ENCODE data around the gene LSM14A. TPM values are rescaled to one million over a fixed set of nuclear protein-coding genes. Genes with fewer than 3 reads are reported as not detected.

The LSM14A gene
- total and polyA plus RNA-seq, 2 of the 13 experiments (the other 11 are each of a cell fraction or from before 2014, with no cell fraction given): 77.0 to 83.6 TPM

DNA sequence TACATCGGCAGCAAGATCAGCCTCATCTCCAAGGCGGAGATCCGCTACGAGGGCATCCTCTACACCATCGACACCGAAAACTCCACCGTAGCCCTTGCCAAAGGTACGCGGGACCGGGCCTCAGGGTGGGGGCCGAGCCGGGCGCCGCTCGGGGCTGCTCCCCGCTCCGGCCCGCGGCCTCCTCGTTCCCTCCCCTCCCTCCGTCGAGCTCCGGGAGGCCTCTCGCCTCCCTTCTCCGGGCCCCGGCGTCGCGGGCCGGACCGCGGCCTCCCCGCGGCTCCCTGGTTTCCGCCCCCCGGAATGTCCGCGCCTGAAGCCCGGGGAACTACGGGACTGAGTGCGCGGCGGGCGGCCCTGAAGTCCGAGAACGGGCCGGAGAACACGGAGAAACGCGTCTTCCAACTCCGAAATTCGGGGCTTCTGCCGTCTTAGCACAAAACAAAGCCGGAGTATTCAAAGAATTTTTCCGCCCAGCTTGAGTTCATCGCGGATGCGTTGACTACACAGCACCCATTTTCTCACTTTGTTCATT lies 423 bp downstream of the LSM14A start:
- intact Hi-C loops (cut with micrococcal nuclease; ENCODE audit: unreplicated experiment) (no loop called here), in situ Hi-C loops (cut with HindIII; ENCODE audit: extremely low pct_ligation_motif_present, low pct_unique_long_range_greater_than_20kb) (no loop called here)
- Histone ChIP-seq H4K20me1 (ENCODE audit: insufficient read depth, low read length) (peaks cover 38% of the 10 kb centered on the region), H3K4me2 (ENCODE audit: low read depth, low read length) (peak overlapping the region; percentile 78), H3K4me1 (ENCODE audit: insufficient read depth, low read length) (peaks cover 60% of the 10 kb centered on the region), H3K4me3 (replicated peaks in 1 of 3; ENCODE audit: insufficient read depth in 1 of 3, low read depth in 2 of 3, low read length in 3 of 3) (peak overlapping the region; percentile 87 to 100 (median 98)), H3K79me2 (ENCODE audit: insufficient read depth, low read length) (peaks cover 63% of the 10 kb centered on the region), H3K36me3 (replicated peaks in 1 of 2; ENCODE audit: control insufficient read depth in 1 of 2, insufficient read depth in 2 of 2, low read length in 2 of 2) (peaks cover 1 to 11% of the 10 kb centered on the region in 2 experiments; a peak in 2 of 5 replicates), H3K27me3 (ENCODE audit: control insufficient read depth in 1 of 2, insufficient read depth in 2 of 2, low read length in 2 of 2) (no peaks in the 10 kb centered on the region; a peak in 1 of 5 replicates), H3K9me3 (ENCODE audit: low read length) (no peaks in the 10 kb centered on the region), H3K9ac (ENCODE audit: insufficient read depth, low read depth, low read length) (peak overlapping the region; percentile 100), H3K27ac (ENCODE audit: extremely low read length, insufficient read depth, low read length) (peak overlapping the region; percentile 97), H2AFZ (ENCODE audit: low read length) (no peak overlapping the region)
- ATAC-seq (peak; percentile 21), FAIRE-seq (no peak), DNase-seq (ENCODE audit: low spot score) (no peak)
- TSS peak; percentile 81 for BruUV-seq (replicated peaks)
- 3% methylated on average over 6 of the region's 58 CpGs for WGBS (ENCODE audit: low lambda C conversion rate)
- CTCF ChIA-PET (ENCODE audit: low intra/inter-chr PET ratio, low total read pairs): no interaction called here
- POLR2A ChIA-PET: interaction anchor here (1.3 to 1.7 kb wide), 4 partner anchors 10 to 186 kb away, joined by 3 to 8 read pairs (median 5); no protein-coding TSS in a partner anchor
- TF ChIP-seq, protein P1, sequence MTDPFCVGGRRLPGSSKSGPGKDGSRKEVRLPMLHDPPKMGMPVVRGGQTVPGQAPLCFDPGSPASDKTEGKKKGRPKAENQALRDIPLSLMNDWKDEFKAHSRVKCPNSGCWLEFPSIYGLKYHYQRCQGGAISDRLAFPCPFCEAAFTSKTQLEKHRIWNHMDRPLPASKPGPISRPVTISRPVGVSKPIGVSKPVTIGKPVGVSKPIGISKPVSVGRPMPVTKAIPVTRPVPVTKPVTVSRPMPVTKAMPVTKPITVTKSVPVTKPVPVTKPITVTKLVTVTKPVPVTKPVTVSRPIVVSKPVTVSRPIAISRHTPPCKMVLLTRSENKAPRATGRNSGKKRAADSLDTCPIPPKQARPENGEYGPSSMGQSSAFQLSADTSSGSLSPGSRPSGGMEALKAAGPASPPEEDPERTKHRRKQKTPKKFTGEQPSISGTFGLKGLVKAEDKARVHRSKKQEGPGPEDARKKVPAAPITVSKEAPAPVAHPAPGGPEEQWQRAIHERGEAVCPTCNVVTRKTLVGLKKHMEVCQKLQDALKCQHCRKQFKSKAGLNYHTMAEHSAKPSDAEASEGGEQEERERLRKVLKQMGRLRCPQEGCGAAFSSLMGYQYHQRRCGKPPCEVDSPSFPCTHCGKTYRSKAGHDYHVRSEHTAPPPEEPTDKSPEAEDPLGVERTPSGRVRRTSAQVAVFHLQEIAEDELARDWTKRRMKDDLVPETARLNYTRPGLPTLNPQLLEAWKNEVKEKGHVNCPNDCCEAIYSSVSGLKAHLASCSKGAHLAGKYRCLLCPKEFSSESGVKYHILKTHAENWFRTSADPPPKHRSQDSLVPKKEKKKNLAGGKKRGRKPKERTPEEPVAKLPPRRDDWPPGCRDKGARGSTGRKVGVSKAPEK (CRISPR knock-in tag; IDR thresholded peaks at IDR 0.05; ENCODE audit: borderline replicate concordance): no peak
- TF ChIP-seq LCORL (IDR thresholded peaks at IDR 0.05) (no peak), LCORL (CRISPR knock-in tag; IDR thresholded peaks at IDR 0.05) (no peak), TOE1 (CRISPR knock-in tag; IDR thresholded peaks at IDR 0.05) (no peak), PAF1 (CRISPR knock-in tag; IDR thresholded peaks at IDR 0.05) (no peak), KLF13 (CRISPR knock-in tag; IDR thresholded peaks at IDR 0.05) (no peak), JUNB (CRISPR knock-in tag; IDR thresholded peaks at IDR 0.05; ENCODE audit: borderline replicate concordance) (no peak), ZBTB7A (CRISPR knock-in tag; IDR thresholded peaks at IDR 0.05) (no peak), HOXA3 (CRISPR knock-in tag; IDR thresholded peaks at IDR 0.05) (no peak), EZH2 (conservative IDR thresholded peaks at IDR 0.05; ENCODE audit: low read depth, low read length) (no peak), ZNF446 (CRISPR knock-in tag; IDR thresholded peaks at IDR 0.05) (no peak; the same call in 1 of the 2 replicates), DMAP1 (CRISPR knock-in tag; IDR thresholded peaks at IDR 0.05) (no peak), ZFP90 (CRISPR knock-in tag; IDR thresholded peaks at IDR 0.05; ENCODE audit: borderline replicate concordance) (no peak), ZNF766 (CRISPR knock-in tag; IDR thresholded peaks at IDR 0.05; ENCODE audit: borderline replicate concordance) (no peak), ZNF607 (CRISPR knock-in tag; IDR thresholded peaks at IDR 0.05; ENCODE audit: borderline replicate concordance) (no peak), ZFP37 (CRISPR knock-in tag; IDR thresholded peaks at IDR 0.05; ENCODE audit: borderline replicate concordance) (0 out of 2 replicates have a peak, but pooled peaks have one; percentile 8)
- TF ChIP-seq, protein P2, sequence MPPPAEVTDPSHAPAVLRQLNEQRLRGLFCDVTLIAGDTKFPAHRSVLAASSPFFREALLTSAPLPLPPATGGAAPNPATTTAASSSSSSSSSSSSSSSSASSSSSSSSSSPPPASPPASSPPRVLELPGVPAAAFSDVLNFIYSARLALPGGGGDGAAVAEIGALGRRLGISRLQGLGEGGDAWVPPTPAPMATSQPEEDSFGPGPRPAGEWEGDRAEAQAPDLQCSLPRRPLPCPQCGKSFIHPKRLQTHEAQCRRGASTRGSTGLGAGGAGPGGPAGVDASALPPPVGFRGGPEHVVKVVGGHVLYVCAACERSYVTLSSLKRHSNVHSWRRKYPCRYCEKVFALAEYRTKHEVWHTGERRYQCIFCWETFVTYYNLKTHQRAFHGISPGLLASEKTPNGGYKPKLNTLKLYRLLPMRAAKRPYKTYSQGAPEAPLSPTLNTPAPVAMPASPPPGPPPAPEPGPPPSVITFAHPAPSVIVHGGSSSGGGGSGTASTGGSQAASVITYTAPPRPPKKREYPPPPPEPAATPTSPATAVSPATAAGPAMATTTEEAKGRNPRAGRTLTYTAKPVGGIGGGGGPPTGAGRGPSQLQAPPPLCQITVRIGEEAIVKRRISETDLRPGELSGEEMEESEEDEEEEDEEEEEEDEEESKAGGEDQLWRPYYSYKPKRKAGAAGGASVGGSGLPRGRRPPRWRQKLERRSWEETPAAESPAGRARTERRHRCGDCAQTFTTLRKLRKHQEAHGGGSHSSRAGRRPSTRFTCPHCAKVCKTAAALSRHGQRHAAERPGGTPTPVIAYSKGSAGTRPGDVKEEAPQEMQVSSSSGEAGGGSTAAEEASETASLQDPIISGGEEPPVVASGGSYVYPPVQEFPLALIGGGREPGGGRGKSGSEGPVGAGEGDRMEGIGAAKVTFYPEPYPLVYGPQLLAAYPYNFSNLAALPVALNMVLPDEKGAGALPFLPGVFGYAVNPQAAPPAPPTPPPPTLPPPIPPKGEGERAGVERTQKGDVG (CRISPR knock-in tag; IDR thresholded peaks at IDR 0.05; ENCODE audit: borderline replicate concordance): no peak
- TF ChIP-seq, protein P3, sequence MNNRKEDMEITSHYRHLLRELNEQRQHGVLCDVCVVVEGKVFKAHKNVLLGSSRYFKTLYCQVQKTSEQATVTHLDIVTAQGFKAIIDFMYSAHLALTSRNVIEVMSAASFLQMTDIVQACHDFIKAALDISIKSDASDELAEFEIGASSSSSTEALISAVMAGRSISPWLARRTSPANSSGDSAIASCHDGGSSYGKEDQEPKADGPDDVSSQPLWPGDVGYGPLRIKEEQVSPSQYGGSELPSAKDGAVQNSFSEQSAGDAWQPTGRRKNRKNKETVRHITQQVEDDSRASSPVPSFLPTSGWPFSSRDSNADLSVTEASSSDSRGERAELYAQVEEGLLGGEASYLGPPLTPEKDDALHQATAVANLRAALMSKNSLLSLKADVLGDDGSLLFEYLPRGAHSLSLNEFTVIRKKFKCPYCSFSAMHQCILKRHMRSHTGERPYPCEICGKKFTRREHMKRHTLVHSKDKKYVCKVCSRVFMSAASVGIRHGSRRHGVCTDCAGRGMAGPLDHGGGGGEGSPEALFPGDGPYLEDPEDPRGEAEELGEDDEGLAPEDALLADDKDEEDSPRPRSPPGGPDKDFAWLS (CRISPR knock-in tag; IDR thresholded peaks at IDR 0.05; ENCODE audit: borderline replicate concordance): no peak
